Stimulated activated CD8-positive, alpha-beta memory T cell treated with anti-CD3 and anti-CD28 coated beads, Interleukin-7, amount 100 ng/mL, for 4 hours (primary cell): ENCODE measurements around the gene FZR1.
"Not testable (repeated sequence)": the region's sequence is repeated elsewhere in the genome, so short reads cannot be mapped to it uniquely, and the experiment has no call there.

ENCODE experiments used
- DNase-seq, 2 donors: peaks; one replicate each; pipeline ENCODE4 v3.0.0-alpha.2; 2020; ENCODE audit warnings: low read depth in 2 of 2

FZR1 gene

GRCh38 chr19:3544742-3545668, 38.9 kb downstream of the FZR1 start:
- peak; percentile 44 to 46 for DNase-seq

DNA sequence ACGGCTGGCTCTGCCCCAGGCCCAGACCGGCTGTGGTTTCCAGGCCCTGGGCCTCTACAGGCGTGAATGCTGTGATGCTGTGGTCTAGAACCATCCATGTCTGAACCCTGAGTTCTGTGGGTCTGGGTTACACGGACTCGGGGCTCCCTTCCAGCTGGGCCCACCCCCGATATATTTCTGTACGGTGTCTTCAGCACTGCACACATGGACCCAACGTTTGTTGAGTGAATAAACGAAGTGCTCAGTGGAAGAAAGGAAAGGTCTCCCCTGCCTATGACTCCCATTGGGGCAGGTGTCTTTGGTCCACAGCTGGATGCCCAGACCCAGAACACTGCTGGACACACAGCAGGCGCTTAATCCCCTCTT, 39.5 kb downstream of the FZR1 start:
- DNase-seq, result no peak

- no peak for DNase-seq
Observed at GRCh38 chr19:3546119-3546518, 40.0 kb downstream of the FZR1 start.

GRCh38 chr19:3547301-3547731, 41.2 kb downstream of the FZR1 start:
- DNase-seq, result no peak

DNA sequence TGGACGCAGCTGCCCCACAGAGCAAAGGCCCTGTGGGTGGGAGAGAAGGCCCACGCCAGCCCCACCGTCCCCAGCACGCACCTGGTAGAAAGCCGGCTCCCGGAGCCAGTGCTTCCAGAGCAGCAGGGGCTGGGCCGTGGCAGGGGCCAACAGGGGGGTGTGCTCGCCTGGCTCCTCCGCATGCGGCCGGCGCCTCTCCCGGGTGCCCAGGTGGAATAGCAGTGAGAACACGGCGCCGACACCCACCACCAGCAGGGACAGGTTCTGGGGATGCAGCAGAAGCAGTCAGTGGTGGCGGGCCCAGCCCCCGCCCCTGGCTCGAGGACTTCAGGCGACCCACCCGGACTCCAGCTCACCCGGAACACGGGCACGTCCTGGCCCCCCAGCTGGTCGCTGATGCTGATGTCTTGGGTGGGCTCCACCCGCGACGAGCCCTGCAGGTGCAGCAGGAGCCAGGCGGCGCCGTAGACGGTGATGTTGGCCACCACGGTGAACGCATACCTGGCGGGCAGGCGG, 41.7 kb downstream of the FZR1 start:
- DNase-seq, result no peak

GRCh38 chr19:3548606-3549005, 42.5 kb downstream of the FZR1 start:
- DNase-seq, result no peak

- no peak for DNase-seq
Observed at GRCh38 chr19:3549816-3550215, 43.7 kb downstream of the FZR1 start.

DNA sequence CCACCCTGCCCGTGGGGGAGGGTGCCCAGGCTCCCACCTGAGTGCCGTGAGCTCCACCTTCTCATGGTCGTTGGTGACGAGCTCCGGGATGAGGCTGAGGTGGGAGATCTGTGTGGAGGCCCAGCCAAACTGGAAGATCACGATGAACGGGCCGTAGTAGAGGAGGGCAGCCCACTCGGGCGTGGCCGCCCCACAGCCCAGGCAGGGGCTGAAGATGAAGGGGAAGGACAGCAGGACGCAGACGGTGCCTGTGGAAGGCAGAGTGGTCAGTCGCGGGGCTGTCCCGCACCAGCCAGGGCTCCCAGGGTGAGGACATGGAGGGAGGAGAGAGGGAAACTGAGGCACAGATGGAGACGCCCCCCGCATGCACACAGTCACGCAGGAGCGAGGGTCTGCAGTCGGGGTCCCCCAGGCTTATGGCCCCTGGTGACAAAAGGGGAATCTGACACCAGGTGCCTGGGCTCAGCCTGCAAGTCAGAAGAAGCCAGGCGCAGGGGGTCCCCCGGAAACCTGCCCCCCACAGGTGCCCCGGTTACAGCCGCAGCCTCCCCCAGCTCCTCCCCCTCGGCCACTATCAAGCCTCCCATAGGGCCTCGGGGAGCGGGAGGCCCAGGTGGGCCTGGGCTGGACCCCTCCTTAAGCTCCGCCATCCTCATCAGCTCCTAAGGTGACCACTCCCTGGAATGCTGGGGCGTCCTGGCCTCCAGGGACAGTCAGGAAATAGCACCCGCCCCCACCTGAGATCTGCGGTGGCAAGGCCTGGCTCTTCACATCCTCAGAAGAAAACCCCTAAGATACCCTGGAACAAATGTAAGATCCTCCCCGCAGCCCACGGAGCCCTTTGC, 45.1 kb downstream of the FZR1 start:
- DNase-seq, result no peak

- DNase-seq, result no peak
Observed at GRCh38 chr19:3551792-3552095, 45.6 kb downstream of the FZR1 start.

DNA sequence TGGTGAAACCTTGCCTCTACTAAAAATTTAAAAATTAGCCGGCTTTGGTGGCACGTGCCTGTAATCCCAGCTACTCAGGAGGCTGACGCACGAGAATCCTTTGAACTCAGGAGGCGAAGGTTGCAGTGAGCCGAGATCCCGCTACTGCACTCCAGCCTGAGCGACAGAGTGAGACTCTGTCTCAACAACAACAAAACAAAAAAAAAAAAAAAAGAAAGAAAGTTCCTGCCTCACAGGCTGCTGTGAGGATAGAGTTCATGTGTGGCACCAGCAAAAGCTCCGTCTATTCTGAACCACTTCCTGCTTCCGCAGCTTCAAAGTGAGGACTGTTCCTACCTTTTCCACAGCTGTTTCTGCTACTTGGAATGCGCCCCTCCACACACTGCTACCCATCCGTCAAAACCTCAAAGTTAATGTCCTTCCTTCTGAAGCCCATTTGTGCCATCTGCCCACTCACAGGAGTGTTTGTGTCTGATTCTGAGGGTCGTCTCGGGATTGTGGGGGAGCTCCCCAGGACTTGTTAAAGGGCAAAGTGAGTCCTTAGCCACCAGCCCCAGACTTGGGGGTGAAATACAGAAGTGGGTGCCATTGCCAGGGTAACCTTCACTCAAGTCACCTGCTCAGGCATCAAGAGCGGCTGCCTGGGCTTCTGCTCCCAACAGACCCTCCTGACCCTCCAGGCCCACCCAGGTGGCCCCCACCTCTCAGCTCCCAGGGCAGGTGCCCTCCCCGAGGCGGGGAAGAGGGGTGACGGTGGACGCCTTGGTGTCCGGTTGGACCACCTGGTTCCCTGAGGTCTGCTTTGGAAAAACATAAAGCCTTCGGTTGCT, 48.4 kb downstream of the FZR1 start:
- DNase-seq, result no peak

DNA sequence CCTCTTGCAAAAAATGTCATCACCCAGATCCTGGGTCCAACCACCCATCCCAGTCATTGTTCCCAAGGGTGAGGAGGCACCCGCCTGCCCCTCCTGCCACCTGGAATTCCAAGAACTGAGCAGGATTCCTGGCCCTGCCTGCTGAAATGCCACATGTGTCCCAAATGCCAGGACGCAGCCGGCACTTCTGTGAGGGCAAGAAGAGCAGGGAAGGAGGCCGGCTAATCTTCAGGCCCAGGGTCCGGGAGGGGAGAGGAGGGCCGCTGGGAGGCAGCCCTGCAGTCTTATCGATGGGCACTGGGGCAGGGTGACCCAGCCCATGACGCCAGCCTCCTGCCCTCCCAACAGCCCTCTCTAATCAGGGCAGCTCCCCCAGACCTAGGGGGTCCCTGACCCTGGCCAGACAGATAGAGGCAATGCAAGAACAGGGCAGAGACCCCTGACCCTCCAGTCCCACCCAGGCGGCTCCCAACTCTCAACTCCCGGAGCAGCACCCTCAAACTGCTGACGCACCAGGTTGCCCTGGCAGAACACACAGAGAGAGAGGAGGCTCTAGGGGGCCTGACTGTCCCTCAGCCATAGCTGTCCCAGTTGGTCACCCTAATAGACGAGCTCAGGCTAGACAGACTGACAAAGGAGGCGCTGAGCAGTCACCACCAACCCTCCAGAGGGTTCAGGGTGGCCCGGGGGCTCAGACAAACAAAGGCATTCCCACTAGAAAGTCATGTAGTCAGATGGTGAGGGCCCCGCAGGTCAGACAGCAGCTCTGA, 49.7 kb downstream of the FZR1 start:
- no peak for DNase-seq

GRCh38 chr19:3556423-3556977, 50.4 kb downstream of the FZR1 start:
- no peak for DNase-seq

DNA sequence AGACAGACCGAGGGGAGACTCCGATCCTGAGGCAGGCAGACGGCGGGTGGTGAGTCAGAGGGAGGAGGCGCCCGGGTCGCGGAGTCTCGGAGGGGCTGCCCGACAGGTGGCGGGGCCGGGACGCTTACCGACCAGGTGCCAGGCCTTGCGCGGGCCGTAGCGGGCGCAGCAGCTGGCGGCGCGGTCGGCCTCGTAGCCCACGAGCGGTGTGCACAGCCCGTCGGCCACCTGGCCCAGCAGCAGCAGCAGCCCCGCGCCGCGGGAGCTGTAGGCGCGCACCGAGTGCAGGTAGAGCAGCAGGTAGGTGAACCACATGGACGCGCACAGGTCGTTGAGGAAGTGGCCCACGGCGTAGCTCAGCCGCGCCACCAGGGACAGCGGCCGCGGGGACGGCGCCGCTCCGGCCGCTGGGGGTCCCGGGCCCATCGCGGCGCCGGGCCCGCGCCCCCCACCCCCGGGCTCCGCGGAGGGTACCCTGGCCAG, 50.9 kb downstream of the FZR1 start:
- DNase-seq, result peak; percentile 43 to 69

DNA sequence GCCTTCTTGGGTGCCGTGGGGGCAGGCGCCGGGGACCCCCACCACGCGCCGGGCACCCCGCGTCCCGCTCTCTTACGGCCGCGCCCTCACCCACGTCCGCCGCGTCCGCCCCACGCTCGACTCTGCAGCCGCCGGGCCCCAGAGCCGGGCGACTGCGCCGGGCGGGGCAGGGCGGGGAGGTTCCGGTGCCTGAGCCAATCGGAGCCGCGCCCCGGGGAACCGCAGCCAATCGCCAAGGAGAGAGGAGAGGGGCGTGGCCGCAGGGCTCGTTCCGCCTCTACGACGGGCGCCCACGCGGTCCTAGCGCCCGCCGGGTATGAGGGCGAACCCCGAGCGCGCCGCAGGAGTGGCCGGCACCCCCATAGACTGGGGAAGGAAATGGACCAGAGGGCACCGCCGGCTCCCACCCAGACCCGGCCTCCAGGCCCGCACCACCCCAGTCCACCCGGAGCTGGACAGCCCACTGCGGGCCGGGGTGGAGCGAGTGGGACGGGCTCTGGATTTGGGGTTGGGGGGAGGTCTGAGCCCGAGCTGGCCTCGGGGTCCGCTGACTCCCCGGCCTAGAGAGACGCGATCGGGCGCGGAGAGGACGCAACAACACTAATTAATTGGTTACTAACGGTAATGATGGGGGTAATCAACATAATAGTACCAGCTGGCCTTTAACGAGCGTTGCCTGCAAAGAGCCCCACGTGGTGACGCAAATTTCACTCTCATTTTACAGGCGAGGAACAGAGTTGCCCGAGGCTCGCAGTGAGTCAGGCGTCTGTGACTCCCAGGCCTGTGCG, 51.5 kb downstream of the FZR1 start, which contains the start of gene MFSD12:
Gene MFSD12 (minus strand): TSS at position 126 of the 788 bp plus-strand sequence. CDS start 183 bp downstream, outside the sequence.
- DNase-seq, result peak; percentile 87 to 94

GRCh38 chr19:3563709-3564524, 57.8 kb downstream of the FZR1 start:
- DNase-seq, result no peak

GRCh38 chr19:3565139-3565538, 59.0 kb downstream of the FZR1 start:
- DNase-seq, result no peak

GRCh38 chr19:3570042-3570441, 63.9 kb downstream of the FZR1 start:
- not testable (repeated sequence) for DNase-seq

DNA sequence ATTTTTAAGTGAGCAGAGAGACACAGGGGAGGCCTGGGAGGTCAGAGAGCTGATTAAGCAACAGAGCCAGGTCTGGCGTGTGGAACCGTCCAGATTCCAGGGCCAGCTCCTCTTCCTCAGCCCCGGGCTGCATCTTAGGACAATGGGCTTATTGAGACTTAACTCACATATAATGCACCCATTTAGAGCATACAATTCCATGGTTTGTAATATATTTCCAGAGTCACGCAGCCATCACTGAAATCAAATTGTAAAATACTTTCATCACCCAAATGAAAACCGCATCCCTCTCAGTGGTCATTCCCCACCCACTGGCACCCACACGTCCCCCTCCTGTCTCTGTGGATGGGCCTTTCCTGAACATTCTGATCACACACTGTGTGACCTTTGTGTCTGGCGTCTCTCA, 64.5 kb downstream of the FZR1 start:
- DNase-seq, result no peak
